HCT116 (cell line): ENCODE data around the gene GCAT. TPM values are rescaled to one million over a fixed set of nuclear protein-coding genes. Genes with fewer than 3 reads are reported as not detected.

Experiments used
- ATAC-seq: fragments of 200-7000 bp; cut with Tn5 transposase; 2 replicates; pipeline ENCODE4 v1.9.1; 2020; ENCODE audit warnings: mild to moderate bottlenecking, moderate library complexity
- BruUV-seq: library from RNA; stranded (reverse); fragments of 400-500 nt; replicated peaks from 2 replicates; lab custom pipeline; 2021; lab: Mats Ljungman, UMichigan
- CTCF ChIA-PET: fragments of 300-600 bp; sonication (Branson Sonifier 250); formaldehyde crosslinking; loops from one replicate; lab custom pipeline; 2021; ENCODE audit warnings: antibody characterized with exemption; lab: Charles Lee
- POLR2A ChIA-PET: fragments of 300-600, 350-600 bp; sonication (Branson Sonifier 250); formaldehyde crosslinking; loops from one replicate; lab custom pipeline; 2021; ENCODE audit warnings: antibody characterized with exemption; lab: Charles Lee
- RAD21 ChIA-PET, 2 experiments: fragments of 300-600 bp; sonication (Branson Sonifier 250); formaldehyde crosslinking; loops; one replicate each; lab custom pipeline; 2023; ENCODE audit warnings: low total read pairs in 2 of 2; ENCODE audit not compliant: uncharacterized antibody in 2 of 2, unreplicated experiment in 2 of 2, low non-redundant PET in 1 of 2; lab: Charles Lee
- DNase-seq: peaks from one replicate; pipeline ENCODE4 v3.0.0-alpha.2; 2010; ENCODE audit warnings: low read depth, low spot score
- H2AFZ ChIP-seq: fragments of 200-600 bp; shearing (Covaris generic), sonication (generic); 2 replicates; pipeline ENCODE4 v1.6.1; 2017; ENCODE audit warnings: low read depth, mixed run types, mixed read lengths, antibody characterized with exemption, low read length; ENCODE audit not compliant: poor library complexity, severe bottlenecking
- H3K27ac ChIP-seq: 2 replicates; pipeline ENCODE4 v1.5.1; 2012; ENCODE audit warnings: low read depth, low read length
- H3K27me3 ChIP-seq: fragments of 200-600 bp; sonication (generic); 2 replicates; pipeline ENCODE4 v1.6.1; 2016; ENCODE audit warnings: mixed run types, low read length, mixed read lengths; ENCODE audit not compliant: insufficient read depth
- H3K36me3 ChIP-seq, 2 experiments: fragments of 200-500 bp in 1 of 2; fragments of 200-600 bp in 1 of 2; sonication (Bioruptor generic) in 1 of 2; sonication (generic) in 1 of 2; 2 replicates each; pipeline versions ENCODE4 v1.5.1 to v1.6.1; 2014 to 2016; ENCODE audit warnings: low read length in 2 of 2, inconsistent platforms in 1 of 2, mixed read lengths in 1 of 2, mixed run types in 1 of 2; ENCODE audit not compliant: insufficient read depth in 2 of 2, control insufficient read depth in 1 of 2
- H3K4me1 ChIP-seq, 2 experiments: fragments of 200-600 bp in 1 of 2; sonication (generic) in 1 of 2; 2 replicates each; pipeline versions ENCODE4 v1.5.1 to v1.6.1; 2012 to 2017; ENCODE audit warnings: low read length in 2 of 2, inconsistent platforms in 1 of 2, mild to moderate bottlenecking in 1 of 2, mixed read lengths in 1 of 2, mixed run types in 1 of 2, moderate library complexity in 1 of 2; ENCODE audit not compliant: insufficient read depth in 2 of 2, control insufficient read depth in 1 of 2
- H3K4me2 ChIP-seq: fragments of 200-600 bp; sonication (generic); 2 replicates; pipeline ENCODE4 v1.6.1; 2017; ENCODE audit warnings: mixed run types, low read length, mixed read lengths
- H3K4me3 ChIP-seq, 2 experiments: fragments of 200-600 bp in 1 of 2; sonication (generic) in 1 of 2; replicated peaks in 1 of 2; 2 replicates each; pipeline ENCODE4 v1.5.1; 2011 to 2016; ENCODE audit warnings: low read length in 2 of 2, control low read depth in 1 of 2, low read depth in 1 of 2, mild to moderate bottlenecking in 1 of 2, mixed read lengths in 1 of 2, mixed run types in 1 of 2
- H3K79me2 ChIP-seq: fragments of 200-600 bp; sonication (generic); 2 replicates; pipeline ENCODE4 v1.6.1; 2017; ENCODE audit warnings: mild to moderate bottlenecking, mixed run types, low read length, moderate library complexity, mixed read lengths; ENCODE audit not compliant: insufficient read depth
- H3K9ac ChIP-seq: fragments of 200-600 bp; sonication (generic); 2 replicates; pipeline ENCODE4 v1.6.1; 2016; ENCODE audit warnings: low read length, mixed read lengths
- H3K9me2 ChIP-seq: fragments of 200-600 bp; sonication (generic), shearing (Covaris generic); 2 replicates; pipeline ENCODE4 v1.6.1; 2017; ENCODE audit warnings: mixed run types, mild to moderate bottlenecking, moderate library complexity; ENCODE audit not compliant: insufficient read depth
- H3K9me3 ChIP-seq, 2 experiments: fragments of 200-500 bp in 1 of 2; fragments of 200-600 bp in 1 of 2; sonication (Bioruptor generic) in 1 of 2; sonication (generic) in 1 of 2; 2 replicates each; pipeline ENCODE4 v1.6.1; 2014 to 2017; ENCODE audit warnings: low read length in 2 of 2, mixed read lengths in 2 of 2, inconsistent platforms in 1 of 2, low read depth in 1 of 2, mild to moderate bottlenecking in 1 of 2, mixed run types in 1 of 2, moderate library complexity in 1 of 2; ENCODE audit not compliant: control insufficient read depth in 1 of 2, insufficient read depth in 1 of 2
- H4K20me1 ChIP-seq: fragments of 200-600 bp; sonication (generic), shearing (Covaris generic); 2 replicates; pipeline ENCODE4 v1.6.1; 2017; ENCODE audit warnings: mixed run types, mild to moderate bottlenecking, moderate library complexity; ENCODE audit not compliant: insufficient read depth
- CEBPB ChIP-seq: IDR thresholded peaks from 2 replicates; pipeline ENCODE4 v1.6.1; 2012; ENCODE audit warnings: low read depth
- CTCF ChIP-seq, 3 experiments: fragments of 200-600 bp in 1 of 3; sonication (generic) in 1 of 3; IDR thresholded peaks in 2 of 3; conservative IDR thresholded peaks in 1 of 3; 2 replicates each; pipeline ENCODE4 v1.5.1; 2012 to 2017; ENCODE audit warnings: low read depth in 2 of 3, low read length in 2 of 3, antibody characterized with exemption in 1 of 3, borderline replicate concordance in 1 of 3, control low read depth in 1 of 3, mild to moderate bottlenecking in 1 of 3, mixed read lengths in 1 of 3, mixed run types in 1 of 3, moderate library complexity in 1 of 3; ENCODE audit not compliant: insufficient read depth in 1 of 3
- ELF1 ChIP-seq: IDR thresholded peaks from 2 replicates; pipeline ENCODE4 v1.6.1; 2012; ENCODE audit warnings: low read depth, borderline replicate concordance
- EZH2 ChIP-seq: fragments of 200-600 bp; sonication (generic); IDR thresholded peaks from 2 replicates; pipeline ENCODE4 v1.6.1; 2017; ENCODE audit warnings: antibody characterized with exemption, mixed run types
- EZH2phosphoT487 ChIP-seq: fragments of 200-600 bp; IDR thresholded peaks from 2 replicates; pipeline ENCODE4 v1.6.1; 2018; ENCODE audit warnings: antibody characterized with exemption, borderline replicate concordance
- FOSL1 ChIP-seq: IDR thresholded peaks from 2 replicates; pipeline ENCODE4 v1.6.1; 2012; ENCODE audit warnings: low read depth
- JUND ChIP-seq: IDR thresholded peaks from 2 replicates; pipeline ENCODE4 v1.6.1; 2012
- RAD21 ChIP-seq: IDR thresholded peaks from 2 replicates; pipeline ENCODE4 v1.6.1; 2012; ENCODE audit warnings: low read depth, mild to moderate bottlenecking
- SIN3A ChIP-seq: IDR thresholded peaks from 2 replicates; pipeline ENCODE4 v1.6.1; 2012; ENCODE audit warnings: low read depth
- SRF ChIP-seq: IDR thresholded peaks from 2 replicates; pipeline ENCODE4 v1.6.1; 2012; ENCODE audit warnings: low read depth
- YY1 ChIP-seq: IDR thresholded peaks from 2 replicates; pipeline ENCODE4 v1.6.1; 2011; ENCODE audit warnings: low read length, low read depth, moderate library complexity, mild to moderate bottlenecking; ENCODE audit not compliant: insufficient replicate concordance; ENCODE audit errors: extremely low read depth
- intact Hi-C: fragments of 100-400 bp; cut with micrococcal nuclease; formaldehyde crosslinking; loops from 2 replicates; pipeline ENCODE4 v1.10.0; 2022
- total RNA-seq: library from RNA; stranded (reverse); gene quantifications from one replicate; pipeline ENCODE4 v1.2.1, GENCODE V29; 2021; ENCODE audit not compliant: unreplicated experiment
- TF ChIP-seq, protein P1 (sequence below): IDR thresholded peaks from 2 replicates; pipeline ENCODE4 v1.6.1; 2011; ENCODE audit warnings: mild to moderate bottlenecking, low read length, moderate library complexity; ENCODE audit not compliant: insufficient replicate concordance; ENCODE audit errors: extremely low read depth

The GCAT gene
- total RNA-seq, 1 experiment from 2014 or later = 88.7 TPM

DNA sequence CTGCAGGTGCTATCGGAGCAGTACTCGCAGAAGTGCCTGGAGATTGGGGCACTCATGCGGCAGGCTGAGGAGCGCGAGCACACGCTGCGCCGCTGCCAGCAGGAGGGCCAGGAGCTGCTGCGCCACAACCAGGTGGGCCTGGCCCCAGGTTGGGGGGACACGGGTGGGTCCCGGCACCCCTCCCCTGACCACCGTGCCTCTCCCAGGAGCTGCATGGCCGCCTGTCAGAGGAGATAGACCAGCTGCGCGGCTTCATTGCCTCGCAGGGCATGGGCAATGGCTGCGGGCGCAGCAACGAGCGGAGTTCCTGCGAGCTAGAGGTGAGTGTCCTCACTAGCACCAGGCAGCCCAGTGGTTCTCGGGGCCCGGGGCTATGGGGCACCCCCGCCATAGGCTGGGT lies 38.7 kb upstream of the GCAT start:
- CTCF ChIA-PET = interaction anchor here (1.3 to 2.2 kb wide), 4 partner anchors 12 to 19 kb away, joined by 3 to 9 read pairs (median 5); no protein-coding TSS in a partner anchor
- Histone ChIP-seq H3K9me3 (no peaks in the 10 kb centered on the region), H3K4me3 (no peak overlapping the region), H4K20me1 (no peaks in the 10 kb centered on the region), H3K4me1 (peaks cover 0 to 32% of the 10 kb centered on the region in 2 experiments; a peak in 1 of 4 replicates), H3K4me2 (no peak overlapping the region), H3K9ac (no peak overlapping the region), H3K27me3 (no peaks in the 10 kb centered on the region), H3K9me2 (no peaks in the 10 kb centered on the region), H3K79me2 (no peaks in the 10 kb centered on the region; the same call in 1 of the 2 replicates), H3K36me3 (peaks cover 30 to 65% of the 10 kb centered on the region in 2 experiments), H2AFZ (no peak overlapping the region), H3K27ac (no peak overlapping the region; the same call in 1 of the 2 replicates)
- no TSS peak for BruUV-seq
- intact Hi-C loops = no loop called here
- RAD21 ChIA-PET = no interaction called here
- TF ChIP-seq ELF1 = no peak
- TF ChIP-seq EZH2phosphoT487 = no peak
- TF ChIP-seq CEBPB = no peak
- TF ChIP-seq EZH2 = no peak
- TF ChIP-seq JUND = no peak
- no peak for TF ChIP-seq SRF
- POLR2A ChIA-PET = interaction anchor here (0.6 to 1.7 kb wide), 2 partner anchors 9 to 14 kb away, joined by 3 to 5 read pairs; no protein-coding TSS in a partner anchor
- ATAC-seq (no peak), DNase-seq (no peak)

DNA sequence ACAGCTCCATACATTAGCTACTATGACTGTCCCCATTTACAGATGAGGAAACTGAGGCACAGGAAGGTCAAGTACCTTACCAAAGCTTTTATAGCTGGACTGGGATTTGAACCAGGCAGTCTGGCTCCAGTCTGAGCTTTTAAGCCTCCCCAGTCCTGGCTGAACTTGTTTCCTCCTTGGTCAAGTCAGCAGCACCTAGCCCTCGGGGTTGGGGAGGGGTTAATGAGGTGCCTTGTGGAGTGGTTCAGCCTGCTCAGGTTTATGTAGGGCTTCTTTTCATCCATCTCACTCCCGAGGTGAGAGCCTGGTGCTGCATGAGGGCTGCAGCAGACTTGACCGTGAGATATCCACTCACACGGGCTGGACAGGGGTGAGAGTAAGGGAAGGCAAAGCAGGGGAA lies 36.7 kb upstream of the GCAT start:
- no peak overlapping the region for H3K27ac ChIP-seq
- H3K36me3 ChIP-seq = peaks cover 26 to 56% of the 10 kb centered on the region in 2 experiments
- H3K4me1 ChIP-seq = peaks cover 4 to 36% of the 10 kb centered on the region in 2 experiments; a peak in 3 of 4 replicates
- no peak overlapping the region for H3K4me2 ChIP-seq
- H3K9ac ChIP-seq = no peak overlapping the region
- no TSS peak for BruUV-seq
- no peaks in the 10 kb centered on the region for H3K27me3 ChIP-seq
- DNase-seq (no peak), ATAC-seq (no peak)
- no peaks in the 10 kb centered on the region; the same call in 1 of the 2 replicates for H3K79me2 ChIP-seq
- no peak overlapping the region for H3K4me3 ChIP-seq
- intact Hi-C loops = no loop called here
- H3K9me3 ChIP-seq = no peaks in the 10 kb centered on the region
- POLR2A ChIA-PET = no interaction called here
- CTCF ChIA-PET = no interaction called here
- H4K20me1 ChIP-seq = no peaks in the 10 kb centered on the region
- no peak overlapping the region for H2AFZ ChIP-seq
- RAD21 ChIA-PET = no interaction called here
- H3K9me2 ChIP-seq = no peaks in the 10 kb centered on the region
- TF ChIP-seq RAD21 (no peak), EZH2 (no peak), SRF (no peak), YY1 (no peak), CTCF (IDR thresholded peaks at IDR 0.05 in 2 of 3, conservative IDR thresholded peaks at IDR 0.05 in 1 of 3; ENCODE audit: borderline replicate concordance in 1 of 3, insufficient read depth in 1 of 3, low read depth in 2 of 3, low read length in 2 of 3) (no peak), SIN3A (no peak), EZH2phosphoT487 (no peak), JUND (no peak), FOSL1 (no peak)
- TF ChIP-seq, protein P1, sequence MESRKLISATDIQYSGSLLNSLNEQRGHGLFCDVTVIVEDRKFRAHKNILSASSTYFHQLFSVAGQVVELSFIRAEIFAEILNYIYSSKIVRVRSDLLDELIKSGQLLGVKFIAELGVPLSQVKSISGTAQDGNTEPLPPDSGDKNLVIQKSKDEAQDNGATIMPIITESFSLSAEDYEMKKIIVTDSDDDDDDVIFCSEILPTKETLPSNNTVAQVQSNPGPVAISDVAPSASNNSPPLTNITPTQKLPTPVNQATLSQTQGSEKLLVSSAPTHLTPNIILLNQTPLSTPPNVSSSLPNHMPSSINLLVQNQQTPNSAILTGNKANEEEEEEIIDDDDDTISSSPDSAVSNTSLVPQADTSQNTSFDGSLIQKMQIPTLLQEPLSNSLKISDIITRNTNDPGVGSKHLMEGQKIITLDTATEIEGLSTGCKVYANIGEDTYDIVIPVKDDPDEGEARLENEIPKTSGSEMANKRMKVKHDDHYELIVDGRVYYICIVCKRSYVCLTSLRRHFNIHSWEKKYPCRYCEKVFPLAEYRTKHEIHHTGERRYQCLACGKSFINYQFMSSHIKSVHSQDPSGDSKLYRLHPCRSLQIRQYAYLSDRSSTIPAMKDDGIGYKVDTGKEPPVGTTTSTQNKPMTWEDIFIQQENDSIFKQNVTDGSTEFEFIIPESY = no peak
